HG03342 (cell line): ENCODE results near the gene ATP6V0A4.
"Not testable (repeated sequence)": the region's sequence is repeated elsewhere in the genome, so short reads cannot be mapped to it uniquely, and the experiment has no call there.

Source experiments
- ATAC-seq: cut with Tn5 transposase; IDR thresholded peaks from one replicate; pipeline ENCODE4 v1.9.1; 2021; ENCODE audit warnings: mild to moderate bottlenecking, moderate library complexity; ENCODE audit not compliant: unreplicated experiment

ATP6V0A4 gene

GRCh38 chr7:138804618-138805017 is 6.6 kb upstream of the ATP6V0A4 start:
- ATAC-seq: no peak

DNA sequence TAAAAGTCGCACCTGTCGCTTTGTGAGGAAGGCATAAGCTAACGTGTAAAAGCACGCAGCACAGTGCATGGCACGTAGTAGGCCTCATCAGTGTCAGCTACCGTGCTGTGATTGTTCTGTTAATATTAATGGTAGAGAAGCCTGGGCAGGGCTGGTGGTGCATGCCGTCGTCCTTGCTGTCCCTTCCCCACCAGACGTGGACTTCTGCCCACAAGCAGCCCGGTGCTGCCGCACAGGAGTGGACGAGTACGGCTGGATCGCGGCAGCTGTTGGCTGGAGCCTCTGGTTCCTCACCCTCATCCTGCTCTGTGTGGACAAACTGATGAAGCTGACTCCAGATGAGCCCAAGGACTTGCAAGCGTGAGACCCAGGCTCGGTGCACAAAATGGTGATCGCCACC is 4.7 kb upstream of the ATP6V0A4 start:
- ATAC-seq: no peak

DNA sequence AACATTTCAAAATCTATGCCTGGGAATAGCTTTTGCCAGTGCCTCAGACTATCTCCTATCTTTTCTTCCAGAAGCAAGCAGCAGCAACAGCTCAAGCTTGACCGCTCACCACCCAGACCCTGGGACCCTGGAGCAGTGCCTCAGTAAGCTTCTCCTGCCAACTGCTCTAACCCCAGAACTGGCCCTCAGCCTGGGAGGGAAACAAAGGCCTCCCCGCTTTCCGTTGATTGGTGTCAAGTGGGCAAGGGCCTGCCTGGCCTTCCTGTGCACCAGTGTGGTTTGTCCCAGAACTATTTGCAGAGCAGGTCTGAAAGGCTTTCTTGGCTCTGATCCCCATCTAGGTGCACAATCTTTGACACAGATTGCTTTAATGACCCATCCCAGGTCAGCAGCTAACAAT is 3.3 kb upstream of the ATP6V0A4 start:
- ATAC-seq: no peak

GRCh38 chr7:138799336-138800000 is 1.5 kb upstream of the ATP6V0A4 start:
- no peak for ATAC-seq

GRCh38 chr7:138798836-138799235 is 840 bp upstream of the ATP6V0A4 start:
- ATAC-seq: no peak

- ATAC-seq: not testable (repeated sequence)
Observed at GRCh38 chr7:138797046-138797445, 950 bp downstream of the ATP6V0A4 start.

DNA sequence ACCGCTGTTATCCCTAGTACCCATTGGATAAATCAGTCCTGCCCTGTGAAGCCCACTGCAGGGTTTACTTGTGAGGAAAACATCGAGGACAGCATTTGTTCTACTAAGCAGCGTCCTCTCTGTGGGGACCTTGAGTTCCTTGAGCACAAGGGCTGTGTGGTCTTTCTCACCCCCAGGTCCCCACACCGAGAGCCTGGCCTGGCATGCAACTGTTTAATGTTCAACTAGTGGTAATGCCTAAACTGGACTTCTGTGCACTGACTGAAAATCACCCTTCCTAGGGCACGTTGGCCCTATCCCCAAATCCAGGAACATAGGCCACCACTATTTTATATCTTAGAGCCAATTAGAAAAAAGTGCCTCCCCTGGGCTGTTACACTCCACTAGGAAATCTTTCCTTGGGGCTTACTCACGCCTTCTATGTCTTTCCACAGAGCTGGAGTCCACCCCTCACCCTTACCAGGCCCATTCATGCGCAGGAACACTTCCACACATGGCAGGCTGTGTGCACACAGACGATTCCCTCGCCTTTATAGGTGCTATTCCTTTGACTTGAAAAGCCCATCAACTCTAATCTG is 1.9 kb downstream of the ATP6V0A4 start:
- ATAC-seq: no peak

DNA sequence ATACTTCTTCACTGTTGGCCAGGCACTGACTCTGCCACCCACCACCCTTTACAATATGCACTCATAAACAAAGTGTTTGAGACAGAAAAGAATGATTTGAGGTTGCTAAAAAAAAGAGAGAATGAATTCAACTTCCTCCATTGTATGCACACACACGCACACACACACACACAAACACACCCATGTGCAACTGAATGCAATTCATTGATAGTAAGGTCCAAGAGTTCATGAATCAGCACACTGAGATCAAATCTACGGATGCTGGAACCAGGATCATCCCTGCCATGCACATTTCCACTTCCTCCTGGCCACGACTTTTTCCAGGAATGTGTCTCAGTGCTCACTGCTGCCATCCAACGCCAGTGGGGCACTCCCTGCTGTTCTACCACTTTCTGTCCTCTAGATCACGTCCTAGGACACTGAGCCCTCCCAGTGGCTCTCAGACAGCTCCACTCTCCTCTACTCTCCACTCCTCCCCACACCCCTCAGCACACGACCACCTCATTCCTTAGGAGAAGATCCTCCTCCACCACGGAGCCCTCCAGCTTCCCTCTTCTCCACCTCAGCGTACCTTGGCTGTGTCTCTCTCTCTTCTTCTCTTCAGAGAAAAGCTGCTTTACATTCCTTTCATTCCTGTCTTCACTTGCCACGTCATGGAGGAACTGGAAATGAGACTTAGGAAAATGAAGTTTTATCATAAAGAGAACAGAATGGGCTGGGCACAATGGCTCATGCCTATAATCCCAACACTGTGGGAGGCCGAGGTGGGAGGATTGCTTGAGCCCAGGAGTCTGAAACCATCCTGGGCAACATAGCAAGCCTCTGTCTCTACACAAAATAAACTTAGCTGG is 12.2 kb downstream of the ATP6V0A4 start:
- ATAC-seq: no peak

- no peak for ATAC-seq
Observed at GRCh38 chr7:138784692-138785091, 13.3 kb downstream of the ATP6V0A4 start.

DNA sequence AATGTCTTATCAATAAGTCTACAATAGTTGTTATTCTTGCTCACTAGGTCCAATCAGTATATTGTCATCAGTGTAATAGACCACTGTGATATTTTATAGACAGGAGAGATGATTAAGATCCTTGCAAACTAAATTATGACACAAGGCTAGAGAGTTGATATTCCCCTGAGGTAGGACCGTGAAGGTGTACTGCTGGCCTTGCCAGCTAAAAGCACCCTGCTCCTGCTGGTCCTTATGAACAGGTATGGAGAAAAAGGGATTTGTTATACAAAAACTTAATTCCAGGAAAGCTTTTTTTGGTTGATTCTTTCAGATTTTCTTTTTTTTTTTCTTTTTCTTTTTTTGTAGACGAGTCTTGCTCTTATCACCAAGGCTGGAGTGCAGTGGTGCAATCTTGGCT is 17.0 kb downstream of the ATP6V0A4 start:
- no peak for ATAC-seq

- no peak for ATAC-seq
Observed at GRCh38 chr7:138776166-138776833, 21.7 kb downstream of the ATP6V0A4 start.

DNA sequence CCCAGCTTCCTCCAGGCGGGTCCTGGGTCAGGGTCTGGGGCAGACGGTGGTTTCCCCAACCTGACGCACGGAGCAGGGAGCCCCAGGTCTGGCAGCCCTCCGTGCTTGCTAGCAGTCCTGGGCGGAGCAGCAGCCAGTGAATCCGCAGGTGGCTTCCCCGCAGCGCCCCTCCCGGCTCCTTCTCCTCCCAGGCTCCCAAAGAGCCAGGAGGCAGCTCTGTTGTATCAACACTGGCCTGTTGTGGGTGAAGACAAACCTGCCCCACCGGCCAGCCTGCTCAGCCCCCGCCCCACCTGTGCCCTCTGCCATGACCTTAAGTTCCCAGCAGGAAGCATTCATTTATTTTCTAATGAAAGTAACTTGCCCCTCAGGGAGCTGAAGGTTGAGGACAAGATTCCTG is 24.2 kb downstream of the ATP6V0A4 start:
- ATAC-seq: no peak

GRCh38 chr7:138773176-138773575 is 24.8 kb downstream of the ATP6V0A4 start:
- no peak for ATAC-seq

GRCh38 chr7:138770904-138771303 is 27.1 kb downstream of the ATP6V0A4 start:
- no peak for ATAC-seq

- ATAC-seq: no peak
Observed at GRCh38 chr7:138768241-138768640, 29.8 kb downstream of the ATP6V0A4 start.

- no peak for ATAC-seq
Observed at GRCh38 chr7:138756591-138757242, 41.3 kb downstream of the ATP6V0A4 start.

GRCh38 chr7:138755842-138756590 is 42.0 kb downstream of the ATP6V0A4 start:
- ATAC-seq: no peak

DNA sequence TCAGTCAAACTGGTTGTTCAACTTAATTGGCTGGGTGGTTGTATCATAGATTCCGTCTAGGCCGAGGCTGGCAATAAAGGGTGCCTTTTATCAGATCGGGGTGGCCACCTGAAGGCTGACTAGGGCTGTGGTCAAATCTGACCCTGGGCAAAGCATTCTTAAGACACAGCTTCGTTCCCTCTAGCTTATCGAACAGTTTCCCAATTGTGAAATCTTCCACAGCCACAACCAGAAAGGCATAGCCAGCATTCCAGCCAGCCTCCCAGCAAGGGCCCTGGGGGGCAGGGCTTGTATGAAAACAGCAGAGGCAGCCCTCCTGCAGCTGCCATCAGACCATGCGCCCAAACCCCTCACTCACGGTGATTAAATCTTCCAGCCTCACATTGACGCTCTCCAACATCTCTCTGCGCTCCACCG is 42.7 kb downstream of the ATP6V0A4 start:
- ATAC-seq: no peak

GRCh38 chr7:138753610-138754009 is 44.4 kb downstream of the ATP6V0A4 start:
- ATAC-seq: no peak

GRCh38 chr7:138753150-138753518 is 44.9 kb downstream of the ATP6V0A4 start:
- no peak for ATAC-seq
